H1 (cell line): ENCODE data around the gene THPO. TPM values are rescaled to one million over a fixed set of nuclear protein-coding genes. Genes with fewer than 3 reads are reported as not detected.

Source experiments
- CREB1 ChIP-seq: IDR thresholded peaks from 2 replicates; pipeline ENCODE4 v1.6.1; 2012; ENCODE audit warnings: inconsistent platforms
- EGR1 ChIP-seq: IDR thresholded peaks from 2 replicates; pipeline ENCODE4 v1.6.1; 2011; ENCODE audit warnings: low read depth, low read length, borderline replicate concordance
- GTF2F1 ChIP-seq: IDR thresholded peaks from 2 replicates; pipeline ENCODE4 v1.6.1; 2012; ENCODE audit warnings: low read depth, low read length, improper control_type of control experiment, borderline replicate concordance
- KDM1A ChIP-seq: fragments of 200-600, 300-600 bp; sonication (generic); IDR thresholded peaks from 2 replicates; pipeline ENCODE4 v1.7.1; 2016; ENCODE audit warnings: mild to moderate bottlenecking, low read length, borderline replicate concordance
- NANOG ChIP-seq: IDR thresholded peaks from 2 replicates; pipeline ENCODE4 v1.6.1; 2011; ENCODE audit warnings: low read length, low read depth, mild to moderate bottlenecking, inconsistent platforms; ENCODE audit not compliant: insufficient read depth, poor library complexity, severe bottlenecking
- RAD21 ChIP-seq, 2 experiments: IDR thresholded peaks in 1 of 2; conservative IDR thresholded peaks in 1 of 2; 2 replicates each; pipeline ENCODE4 v1.6.1; 2011; ENCODE audit warnings: low read depth in 2 of 2, low read length in 2 of 2, improper control_type of control experiment in 1 of 2, inconsistent platforms in 1 of 2, mild to moderate bottlenecking in 1 of 2, moderate library complexity in 1 of 2
- RNF2 ChIP-seq: fragments of 200-900, 300-1000 bp; sonication (generic); IDR thresholded peaks from 2 replicates; pipeline ENCODE4 v1.7.1; 2016; ENCODE audit warnings: borderline replicate concordance, low read depth, mild to moderate bottlenecking, antibody characterized with exemption, low read length; ENCODE audit not compliant: poor library complexity, severe bottlenecking; ENCODE audit errors: missing control alignments
- TBP ChIP-seq: IDR thresholded peaks from 2 replicates; pipeline ENCODE4 v1.6.1; 2011; ENCODE audit warnings: low read depth, low read length, improper control_type of control experiment
- polyA plus RNA-seq, 7 experiments: library from polyadenylated mRNA; depleted of rRNA in 3 of 7; stranded (reverse) in 5 of 7; unstranded in 2 of 7; fragments of >200 nt in 5 of 7; fragments of 200-250 nt in 2 of 7; gene quantifications; 1 replicate in 5 of 7; 2 replicates in 1 of 7; 4 replicates in 1 of 7; pipeline versions ENCODE4 v1.2.1 to v1.2.3, GENCODE V29; 2011 to 2013; ENCODE audit warnings: missing spikeins in 2 of 7, mixed read lengths in 2 of 7
- total RNA-seq: library from RNA; stranded (reverse); fragmentation: NEBNext Ultra II Directional; extraction: Animal tissue kit (Norgen Biotek cat#: 25700); gene quantifications from 2 replicates; pipeline ENCODE4 v1.2.1, GENCODE V29; 2021
- TF ChIP-seq, protein P1 (sequence below): IDR thresholded peaks from 2 replicates; pipeline ENCODE4 v1.6.1; 2011; ENCODE audit warnings: low read depth, mild to moderate bottlenecking, low read length; ENCODE audit not compliant: insufficient read depth
- TF ChIP-seq, protein P2 (sequence below), 3 experiments: IDR thresholded peaks; 1 replicate in 2 of 3; 2 replicates in 1 of 3; pipeline versions ENCODE4 v1.5.1 to v1.6.1; 2011; ENCODE audit warnings: low read length in 3 of 3, mild to moderate bottlenecking in 3 of 3, inconsistent platforms in 2 of 3, low read depth in 1 of 3, moderate library complexity in 1 of 3; ENCODE audit not compliant: insufficient read depth in 1 of 3; ENCODE audit errors: control extremely low read depth in 1 of 3

Gene THPO
- total and polyA plus RNA-seq, 2 of the 8 experiments (the other 6 are each of a cell fraction or from before 2014, with no cell fraction given): 0.82 to 1.2 TPM

- TF ChIP-seq, protein P1, sequence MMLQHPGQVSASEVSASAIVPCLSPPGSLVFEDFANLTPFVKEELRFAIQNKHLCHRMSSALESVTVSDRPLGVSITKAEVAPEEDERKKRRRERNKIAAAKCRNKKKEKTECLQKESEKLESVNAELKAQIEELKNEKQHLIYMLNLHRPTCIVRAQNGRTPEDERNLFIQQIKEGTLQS: no peak
- TF ChIP-seq KDM1A (no peak), GTF2F1 (no peak), RNF2 (no peak), TBP (no peak), RAD21 (IDR thresholded peaks at IDR 0.05 in 1 of 2, conservative IDR thresholded peaks at IDR 0.05 in 1 of 2; ENCODE audit: low read depth in 2 of 2, low read length in 2 of 2) (no peak), CREB1 (no peak), EGR1 (no peak), NANOG (no peak)
- TF ChIP-seq, protein P2, sequence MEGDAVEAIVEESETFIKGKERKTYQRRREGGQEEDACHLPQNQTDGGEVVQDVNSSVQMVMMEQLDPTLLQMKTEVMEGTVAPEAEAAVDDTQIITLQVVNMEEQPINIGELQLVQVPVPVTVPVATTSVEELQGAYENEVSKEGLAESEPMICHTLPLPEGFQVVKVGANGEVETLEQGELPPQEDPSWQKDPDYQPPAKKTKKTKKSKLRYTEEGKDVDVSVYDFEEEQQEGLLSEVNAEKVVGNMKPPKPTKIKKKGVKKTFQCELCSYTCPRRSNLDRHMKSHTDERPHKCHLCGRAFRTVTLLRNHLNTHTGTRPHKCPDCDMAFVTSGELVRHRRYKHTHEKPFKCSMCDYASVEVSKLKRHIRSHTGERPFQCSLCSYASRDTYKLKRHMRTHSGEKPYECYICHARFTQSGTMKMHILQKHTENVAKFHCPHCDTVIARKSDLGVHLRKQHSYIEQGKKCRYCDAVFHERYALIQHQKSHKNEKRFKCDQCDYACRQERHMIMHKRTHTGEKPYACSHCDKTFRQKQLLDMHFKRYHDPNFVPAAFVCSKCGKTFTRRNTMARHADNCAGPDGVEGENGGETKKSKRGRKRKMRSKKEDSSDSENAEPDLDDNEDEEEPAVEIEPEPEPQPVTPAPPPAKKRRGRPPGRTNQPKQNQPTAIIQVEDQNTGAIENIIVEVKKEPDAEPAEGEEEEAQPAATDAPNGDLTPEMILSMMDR (IDR thresholded peaks at IDR 0.05; ENCODE audit: control extremely low read depth in 1 of 3, insufficient read depth in 1 of 3, low read depth in 1 of 3, low read length in 3 of 3): no peak
Measured at GRCh38 chr3:184366619-184367289, 11.3 kb downstream of the THPO start (continued).
